SU-DHL-6 (cell line): Measurements from ENCODE around the gene SUPT4H1.

Source experiments
- H2AFZ ChIP-seq: fragments of 200-600 bp; sonication (generic); 2 replicates; pipeline ENCODE4 v1.6.1; 2014; ENCODE audit warnings: low read depth, mild to moderate bottlenecking, moderate library complexity, mixed read lengths, antibody characterized with exemption, low read length; ENCODE audit not compliant: severe bottlenecking
- H3F3A ChIP-seq: fragments of 200-600 bp; shearing (Covaris generic); 2 replicates; pipeline ENCODE4 v1.6.0; 2016; ENCODE audit warnings: antibody characterized with exemption, mild to moderate bottlenecking; ENCODE audit not compliant: insufficient read depth
- H3K27ac ChIP-seq: fragments of 200-600 bp; sonication (generic); 2 replicates; pipeline ENCODE4 v1.5.1; 2016; ENCODE audit warnings: low read depth, mild to moderate bottlenecking, low read length, moderate library complexity, mixed read lengths
- H3K27me3 ChIP-seq: fragments of 200-600 bp; sonication (generic), shearing (Covaris generic); 2 replicates; pipeline ENCODE4 v1.6.0; 2014; ENCODE audit warnings: mild to moderate bottlenecking, low read length
- H3K36me3 ChIP-seq: fragments of 200-600 bp; sonication (generic); 2 replicates; pipeline ENCODE4 v1.6.1; 2014; ENCODE audit warnings: mild to moderate bottlenecking, low read length, mixed read lengths
- H3K4me2 ChIP-seq: fragments of 300-600, 200-600 bp; shearing (Covaris generic), sonication (generic); 2 replicates; pipeline ENCODE4 v1.6.0; 2014; ENCODE audit warnings: low read length, low read depth, mild to moderate bottlenecking; ENCODE audit not compliant: poor library complexity, severe bottlenecking
- H3K4me3 ChIP-seq: fragments of 200-600 bp; sonication (generic); 2 replicates; pipeline ENCODE4 v1.5.1; 2014; ENCODE audit warnings: antibody characterized with exemption, low read length, mild to moderate bottlenecking, mixed read lengths; ENCODE audit not compliant: insufficient read depth, poor library complexity, severe bottlenecking
- H3K79me2 ChIP-seq: fragments of 200-600 bp; sonication (generic); 2 replicates; pipeline ENCODE4 v1.6.1; 2014; ENCODE audit warnings: mild to moderate bottlenecking, low read length, moderate library complexity; ENCODE audit not compliant: insufficient read depth
- H3K9ac ChIP-seq: fragments of 200-600 bp; sonication (generic); 2 replicates; pipeline ENCODE4 v1.7.0; 2014; ENCODE audit warnings: mild to moderate bottlenecking, low read length
- H3K9me2 ChIP-seq: fragments of 200-600 bp; sonication (generic); replicated peaks from 2 replicates; pipeline ENCODE4 v1.6.1; 2014; ENCODE audit warnings: low read length; ENCODE audit not compliant: insufficient read depth
- H3K9me3 ChIP-seq: fragments of 200-600 bp; sonication (generic); 2 replicates; pipeline ENCODE4 v1.6.1; 2014; ENCODE audit warnings: low read length, mixed read lengths; ENCODE audit not compliant: insufficient read depth
- H4K20me1 ChIP-seq: fragments of 200-600 bp; sonication (generic); 2 replicates; pipeline ENCODE4 v1.6.1; 2014; ENCODE audit warnings: low read depth, mild to moderate bottlenecking, antibody characterized with exemption, low read length, moderate library complexity, mixed read lengths
- EZH2phosphoT487 ChIP-seq: fragments of 200-600 bp; sonication (generic), shearing (Covaris generic); conservative IDR thresholded peaks from 2 replicates; pipeline ENCODE4 v1.6.1; 2018; ENCODE audit warnings: mild to moderate bottlenecking, antibody characterized with exemption, low read length, moderate library complexity, mixed read lengths
- TF ChIP-seq, protein P1 (sequence below): fragments of 200-600 bp; sonication (generic); IDR thresholded peaks from one replicate; pipeline ENCODE4 v1.5.1; 2017; ENCODE audit warnings: antibody characterized with exemption, mild to moderate bottlenecking, low read length, moderate library complexity; ENCODE audit not compliant: insufficient read depth, poor library complexity, severe bottlenecking

The SUPT4H1 gene

DNA sequence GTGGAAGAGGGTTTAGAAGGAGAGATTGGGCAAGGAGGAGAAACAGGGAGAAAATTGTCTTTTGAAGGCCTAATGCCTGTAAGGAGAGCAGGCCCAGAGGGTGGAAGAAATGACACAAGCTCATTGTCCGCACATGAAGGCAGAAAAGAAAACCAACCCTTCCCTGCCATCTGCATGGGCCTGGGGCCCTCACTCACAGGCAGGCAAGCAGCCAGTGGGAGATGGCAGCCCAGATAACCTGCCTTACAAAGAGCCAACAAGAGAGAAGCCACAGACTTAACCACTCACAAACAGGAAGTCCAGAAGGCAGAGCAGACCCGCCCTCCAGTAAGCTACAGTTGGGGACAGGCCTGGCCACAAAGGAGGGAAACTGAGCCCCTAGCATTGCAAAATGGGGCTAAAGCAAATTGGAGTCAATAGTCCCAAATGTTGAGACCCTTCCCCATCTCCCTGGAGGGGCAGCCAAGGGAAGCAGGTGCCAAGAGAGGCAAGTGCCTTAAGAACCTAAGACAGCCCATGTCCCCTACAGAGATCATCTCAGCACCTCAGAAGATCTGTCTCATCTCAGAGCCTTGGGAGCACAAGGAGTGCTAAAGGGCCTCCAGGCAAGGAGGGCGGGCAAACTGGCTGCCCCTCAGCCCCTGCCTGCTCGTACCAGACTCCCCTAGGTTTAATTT, 16.1 kb downstream of the SUPT4H1 start:
- H3F3A ChIP-seq: peaks cover 91% of the 10 kb centered on the region
- H3K36me3 ChIP-seq: peaks cover 13% of the 10 kb centered on the region
- H3K4me2 ChIP-seq: peak overlapping the region; percentile 99
- TF ChIP-seq EZH2phosphoT487: no peak
- TF ChIP-seq, protein P1, sequence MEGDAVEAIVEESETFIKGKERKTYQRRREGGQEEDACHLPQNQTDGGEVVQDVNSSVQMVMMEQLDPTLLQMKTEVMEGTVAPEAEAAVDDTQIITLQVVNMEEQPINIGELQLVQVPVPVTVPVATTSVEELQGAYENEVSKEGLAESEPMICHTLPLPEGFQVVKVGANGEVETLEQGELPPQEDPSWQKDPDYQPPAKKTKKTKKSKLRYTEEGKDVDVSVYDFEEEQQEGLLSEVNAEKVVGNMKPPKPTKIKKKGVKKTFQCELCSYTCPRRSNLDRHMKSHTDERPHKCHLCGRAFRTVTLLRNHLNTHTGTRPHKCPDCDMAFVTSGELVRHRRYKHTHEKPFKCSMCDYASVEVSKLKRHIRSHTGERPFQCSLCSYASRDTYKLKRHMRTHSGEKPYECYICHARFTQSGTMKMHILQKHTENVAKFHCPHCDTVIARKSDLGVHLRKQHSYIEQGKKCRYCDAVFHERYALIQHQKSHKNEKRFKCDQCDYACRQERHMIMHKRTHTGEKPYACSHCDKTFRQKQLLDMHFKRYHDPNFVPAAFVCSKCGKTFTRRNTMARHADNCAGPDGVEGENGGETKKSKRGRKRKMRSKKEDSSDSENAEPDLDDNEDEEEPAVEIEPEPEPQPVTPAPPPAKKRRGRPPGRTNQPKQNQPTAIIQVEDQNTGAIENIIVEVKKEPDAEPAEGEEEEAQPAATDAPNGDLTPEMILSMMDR: no peak
- H2AFZ ChIP-seq: no peak overlapping the region
- no peaks in the 10 kb centered on the region for H3K27me3 ChIP-seq
- peak overlapping the region; percentile 97 for H3K27ac ChIP-seq
- H3K9me3 ChIP-seq: no peaks in the 10 kb centered on the region
- H3K4me3 ChIP-seq: peak overlapping the region; percentile 53
- no peaks in the 10 kb centered on the region for H3K9me2 ChIP-seq
- no peaks in the 10 kb centered on the region for H4K20me1 ChIP-seq
- peaks cover 36% of the 10 kb centered on the region for H3K79me2 ChIP-seq
- peak overlapping the region; percentile 100 for H3K9ac ChIP-seq

DNA sequence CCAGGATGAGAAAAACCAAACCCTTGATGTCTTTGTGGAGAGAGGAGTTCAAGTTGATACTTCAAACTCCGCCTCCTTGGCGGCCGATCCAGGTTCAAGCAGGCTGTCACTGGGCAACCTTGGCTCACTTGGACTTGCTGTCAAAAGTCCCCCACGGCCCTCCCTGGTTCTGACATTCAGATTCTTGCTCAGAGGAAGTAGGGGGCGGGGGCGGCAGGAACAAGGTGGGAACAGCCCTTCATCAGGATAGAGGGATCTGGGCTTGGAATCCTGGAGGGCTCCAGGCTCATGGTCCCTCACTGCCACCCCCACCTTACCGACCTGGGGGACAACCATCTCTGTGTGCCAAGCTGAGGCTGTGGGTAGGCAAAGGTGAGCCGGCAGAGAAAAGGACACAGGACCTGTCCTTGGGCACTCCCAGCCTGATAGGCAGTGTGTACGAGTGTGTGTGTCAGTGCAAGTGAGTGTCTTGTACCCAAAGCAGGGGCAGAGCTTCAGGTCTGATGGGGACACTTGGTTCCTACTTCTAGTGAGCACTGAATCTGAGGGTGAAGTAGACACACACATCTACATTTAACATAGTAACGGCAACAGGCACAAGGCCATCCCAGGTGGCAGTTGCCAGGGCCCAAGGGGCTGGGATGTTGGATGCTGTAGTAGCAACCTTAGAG, 16.8 kb downstream of the SUPT4H1 start:
- Histone ChIP-seq H3K9me2 (no peaks in the 10 kb centered on the region), H3K4me3 (peak overlapping the region; percentile 51), H2AFZ (no peak overlapping the region), H3K27me3 (no peaks in the 10 kb centered on the region), H3K4me2 (peak overlapping the region; percentile 99), H3F3A (peaks cover 92% of the 10 kb centered on the region), H3K79me2 (peaks cover 32% of the 10 kb centered on the region), H4K20me1 (no peaks in the 10 kb centered on the region), H3K9ac (peak overlapping the region; percentile 100), H3K27ac (peak overlapping the region; percentile 97), H3K9me3 (no peaks in the 10 kb centered on the region), H3K36me3 (peaks cover 20% of the 10 kb centered on the region)
- TF ChIP-seq EZH2phosphoT487: no peak
- TF ChIP-seq, protein P1: no peak

DNA sequence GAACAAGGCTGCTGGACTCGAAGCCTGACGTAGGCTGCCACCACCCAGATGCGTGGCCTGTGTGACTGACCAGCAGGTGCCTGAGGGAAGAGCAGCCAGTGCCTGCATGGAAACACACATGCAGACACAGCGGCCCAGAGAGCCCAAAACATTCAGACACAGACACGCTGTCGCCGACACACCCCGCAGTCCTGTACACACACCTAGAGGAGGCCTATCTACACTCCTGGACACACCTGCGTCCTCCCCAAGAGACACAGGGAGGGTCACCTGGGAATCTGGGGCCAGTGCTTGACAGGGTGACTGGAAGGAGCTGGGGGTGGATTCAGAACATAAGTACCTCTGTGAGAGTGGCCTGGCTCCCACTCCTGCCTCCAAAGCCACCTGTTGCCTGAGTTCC, 17.3 kb downstream of the SUPT4H1 start:
- no peaks in the 10 kb centered on the region for H3K9me2 ChIP-seq
- peak overlapping the region; percentile 100 for H3K9ac ChIP-seq
- TF ChIP-seq, protein P1: no peak
- TF ChIP-seq EZH2phosphoT487: no peak
- peak overlapping the region; percentile 99 for H3K4me2 ChIP-seq
- no peaks in the 10 kb centered on the region for H3K27me3 ChIP-seq
- H2AFZ ChIP-seq: no peak overlapping the region
- peaks cover 92% of the 10 kb centered on the region for H3F3A ChIP-seq
- no peaks in the 10 kb centered on the region for H3K9me3 ChIP-seq
- H3K4me3 ChIP-seq: peak overlapping the region; percentile 51
- H3K79me2 ChIP-seq: peaks cover 26% of the 10 kb centered on the region
- peaks cover 20% of the 10 kb centered on the region for H3K36me3 ChIP-seq
- no peaks in the 10 kb centered on the region for H4K20me1 ChIP-seq
- H3K27ac ChIP-seq: peak overlapping the region; percentile 97
